Activated CD8-positive, alpha-beta memory T cell treated with anti-CD3 and anti-CD28 coated beads for 24 hours (primary cell): ENCODE measurements around the gene IQCE.

Experiments
- DNase-seq: peaks from one replicate; pipeline ENCODE4 v3.0.0-alpha.2; 2020

Gene IQCE

DNA sequence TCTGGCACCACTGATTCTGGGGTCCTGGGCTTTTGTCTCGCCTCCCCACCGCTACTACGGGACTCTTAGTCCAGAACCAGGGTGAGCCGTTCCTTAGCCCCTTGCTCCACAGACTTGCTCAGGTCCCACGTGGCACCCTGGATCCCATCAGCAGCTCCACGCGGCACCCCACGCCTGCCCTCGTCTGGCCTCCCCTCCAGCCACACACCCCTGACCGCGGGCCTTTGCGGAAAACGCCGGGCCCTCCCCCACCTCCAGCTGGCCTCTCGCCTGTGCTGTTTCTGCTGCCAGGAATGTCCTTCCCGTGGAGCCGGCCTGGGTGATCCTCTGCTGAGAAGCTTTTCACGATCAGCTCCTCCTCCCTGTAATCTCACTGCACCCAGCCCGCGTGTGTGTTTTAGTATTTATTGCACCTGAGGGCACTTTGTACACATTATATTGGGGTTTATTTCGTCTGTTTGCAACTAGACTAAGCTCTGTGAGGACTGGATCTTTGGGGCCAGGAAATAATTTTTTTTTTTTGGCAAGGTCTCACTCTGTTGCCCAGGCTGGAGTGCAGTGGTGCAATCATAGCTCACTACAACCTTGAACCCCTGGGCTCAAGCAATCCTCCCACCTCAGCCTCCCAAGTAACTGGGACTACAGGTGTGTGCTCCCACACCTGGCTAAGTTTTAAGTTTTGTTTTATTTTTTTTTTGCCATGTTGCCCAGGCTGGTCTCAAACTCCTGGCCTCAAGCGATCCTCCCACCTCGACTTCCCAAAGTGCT is 62.5 kb downstream of the IQCE start:
- no peak for DNase-seq

DNA sequence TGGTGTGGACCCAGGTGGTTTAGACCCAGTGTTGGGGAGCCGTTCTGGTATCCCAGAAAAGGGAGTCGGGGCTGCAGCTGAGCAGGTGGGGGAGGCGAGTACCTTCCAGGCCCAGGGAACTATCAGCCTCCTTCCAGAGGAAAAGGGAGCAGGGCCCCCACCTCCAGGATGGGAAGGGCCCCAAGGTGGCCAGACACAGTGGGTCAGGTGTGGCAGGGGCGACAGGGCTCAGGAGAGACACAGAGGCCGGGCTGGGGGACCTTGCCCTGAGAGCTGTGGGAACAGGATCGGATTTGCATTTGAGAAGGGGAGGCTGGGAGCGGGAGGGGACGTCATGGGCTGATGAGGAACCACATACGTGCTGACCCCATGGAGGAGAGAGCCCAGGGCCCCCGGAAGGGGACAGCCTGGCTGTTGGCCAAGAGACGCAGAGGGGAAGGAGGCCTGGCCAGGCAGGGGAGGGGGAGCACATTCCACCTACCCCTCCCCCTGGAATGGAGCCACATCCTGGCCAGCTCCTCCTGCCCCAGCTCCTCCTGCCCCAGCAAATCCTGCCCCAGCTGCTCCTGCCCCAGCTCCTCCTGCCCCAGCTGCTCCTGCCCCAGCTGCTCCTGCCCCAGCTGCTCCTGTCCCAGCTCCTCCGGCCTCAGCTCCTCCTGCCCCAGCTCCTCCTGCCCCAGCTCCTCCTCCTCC is 63.3 kb downstream of the IQCE start:
- no peak for DNase-seq

DNA sequence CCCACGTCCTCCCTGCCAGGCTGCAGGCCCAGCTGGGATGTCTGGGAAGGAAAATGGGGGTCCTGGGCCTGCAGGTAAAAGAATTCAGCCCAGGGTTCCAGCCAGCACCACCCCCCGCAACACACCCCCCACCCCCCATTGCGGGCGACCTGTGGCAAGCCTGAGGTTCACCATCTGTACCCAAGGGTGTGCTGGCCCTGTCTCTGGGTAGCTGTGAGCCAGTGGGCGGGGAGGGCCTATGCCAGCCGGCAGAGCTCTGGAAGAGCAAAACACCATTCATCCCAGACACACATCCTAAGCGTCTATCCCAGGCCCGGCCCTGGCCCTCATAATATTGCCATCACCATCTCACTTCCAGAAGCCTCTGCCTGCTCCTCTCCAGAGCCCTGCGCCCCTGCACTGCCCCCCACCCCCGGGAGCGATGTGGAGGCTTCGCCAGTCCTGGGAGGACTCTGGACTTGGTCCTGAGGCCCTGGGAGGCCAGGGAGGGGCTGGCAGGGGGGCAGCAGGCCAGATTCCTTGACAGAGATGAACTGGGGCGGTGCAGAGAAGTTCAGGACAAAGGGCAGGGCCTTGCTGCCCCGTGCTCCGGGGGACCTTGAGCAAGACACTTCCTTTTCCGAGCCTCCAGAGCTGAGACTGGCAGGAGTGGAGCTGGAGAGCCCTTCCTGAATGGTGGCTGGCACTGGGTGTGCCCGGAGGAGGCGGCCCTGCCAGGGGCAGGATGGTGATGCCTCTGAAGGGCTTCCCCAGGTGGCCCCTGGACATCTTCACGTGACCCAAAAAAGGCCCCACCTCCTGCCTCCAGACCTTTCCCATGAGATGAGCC is 64.3 kb downstream of the IQCE start:
- no peak for DNase-seq

DNA sequence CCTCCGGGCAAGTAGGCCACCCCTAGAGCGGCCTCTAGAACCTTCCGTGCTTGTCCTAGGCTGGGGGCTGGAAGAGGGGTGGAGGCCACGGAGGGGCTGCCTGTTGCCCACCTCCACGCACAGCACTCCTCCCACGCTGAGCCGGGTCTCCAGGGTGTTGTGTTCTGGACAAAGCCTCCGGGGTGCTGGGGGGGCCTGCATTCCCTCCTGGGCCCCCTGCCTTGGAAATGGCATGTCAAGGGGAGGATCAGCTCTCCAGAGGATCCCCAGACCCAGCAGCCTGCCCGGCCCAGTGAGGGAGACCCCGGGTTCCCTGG is 64.9 kb downstream of the IQCE start:
- DNase-seq: no peak

DNA sequence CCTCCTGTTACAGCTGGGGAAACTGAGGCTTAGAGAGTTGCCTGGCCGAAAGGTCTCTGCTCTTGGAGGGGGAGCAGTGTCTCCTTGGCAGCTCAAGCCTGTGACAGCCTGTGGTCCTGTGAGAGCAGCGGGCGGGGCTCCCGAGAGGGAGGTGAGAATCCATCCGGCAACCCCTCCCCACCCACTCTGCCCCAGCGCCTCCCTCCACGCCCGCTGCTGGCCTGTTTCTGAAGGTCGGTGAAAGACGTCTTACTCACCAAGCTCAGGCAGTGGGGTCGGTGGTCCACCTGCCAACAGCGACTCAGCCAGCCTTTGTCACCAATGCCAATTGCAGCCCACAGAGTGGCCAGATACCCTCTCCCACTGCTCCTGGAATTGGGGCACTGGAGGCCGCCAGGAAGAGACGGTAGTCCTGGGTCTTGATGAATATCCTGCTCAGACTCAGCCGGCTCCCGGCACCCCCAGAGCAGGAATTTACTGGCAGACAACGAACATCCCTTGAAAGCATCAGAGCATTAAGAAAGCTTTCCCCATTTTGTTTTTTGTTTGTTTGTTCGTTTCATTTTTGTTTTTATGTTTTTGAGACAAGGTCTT is 65.6 kb downstream of the IQCE start:
- no peak for DNase-seq

DNA sequence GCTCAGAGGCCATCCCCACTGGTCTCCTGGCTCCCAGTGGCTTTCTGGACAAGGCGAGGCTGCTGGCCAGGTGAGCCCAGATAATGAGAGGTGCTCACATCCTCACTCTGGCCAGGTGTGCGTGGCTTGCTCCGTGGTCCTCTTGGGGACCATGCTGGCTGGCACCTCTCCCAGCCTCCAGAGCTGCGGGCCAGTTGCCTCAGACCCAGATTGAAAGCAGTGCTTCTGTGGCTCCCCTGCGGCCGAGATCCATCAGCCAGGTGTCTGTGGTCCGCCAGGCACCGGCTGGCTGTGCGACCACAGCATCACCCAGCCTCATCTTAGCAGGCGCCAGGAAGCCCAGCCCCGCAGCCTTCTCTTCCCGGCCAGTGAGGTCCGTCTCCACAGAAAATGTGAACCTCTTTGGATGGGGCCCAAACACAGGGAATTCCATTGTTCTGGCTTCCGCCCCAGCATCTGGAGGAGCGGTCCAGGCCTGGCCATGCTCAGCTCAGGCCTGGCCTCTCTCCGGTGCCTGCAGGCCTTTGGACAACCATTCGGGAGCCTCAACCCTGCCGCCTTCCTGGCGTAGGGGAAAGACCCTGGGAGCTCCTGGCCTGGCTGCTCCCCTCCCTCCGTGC is 67.8 kb downstream of the IQCE start:
- DNase-seq: no peak

DNA sequence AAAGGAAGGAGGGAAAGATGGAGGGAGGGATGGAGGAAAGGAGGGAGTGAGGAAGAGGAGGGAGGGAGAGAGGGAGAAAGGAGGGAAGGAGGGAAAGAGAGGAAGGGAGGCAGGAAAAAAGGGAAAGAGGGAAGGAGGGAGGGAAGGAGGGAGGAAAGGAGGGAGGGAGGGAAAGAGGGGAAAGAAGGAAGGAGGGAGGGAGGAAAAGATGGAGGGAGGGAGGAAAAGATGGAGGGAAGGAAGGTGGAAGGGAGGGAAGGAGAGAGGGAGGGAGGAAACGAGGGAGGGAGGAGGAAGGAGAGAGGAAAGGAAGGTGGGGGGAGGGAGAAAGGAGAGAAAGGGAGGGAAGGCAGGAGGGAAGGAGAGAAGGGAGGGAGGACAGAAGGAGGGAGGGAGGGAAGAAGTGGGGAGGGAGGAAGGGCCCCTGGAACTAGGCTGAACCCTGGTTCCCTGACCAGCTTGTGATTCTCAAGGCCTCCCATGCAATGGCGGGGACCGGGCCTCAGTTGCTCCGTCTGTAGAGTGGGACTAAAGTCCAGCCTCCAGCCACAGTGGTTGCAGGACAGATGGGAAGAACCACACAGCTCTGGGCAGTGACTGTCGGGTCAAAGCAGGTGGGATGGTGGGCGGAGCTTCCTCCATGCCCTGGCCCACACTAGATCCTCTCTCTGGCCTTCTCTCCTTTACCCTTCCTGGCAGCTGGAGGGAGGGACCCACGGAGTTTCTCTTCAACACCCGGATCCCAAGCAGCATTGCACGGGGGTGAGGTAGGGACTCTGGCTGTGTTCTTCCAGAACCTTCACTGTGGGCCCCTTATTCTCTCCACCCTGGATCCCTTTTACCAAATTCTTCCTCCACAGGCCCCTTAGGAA is 68.7 kb downstream of the IQCE start:
- DNase-seq: no peak

DNA sequence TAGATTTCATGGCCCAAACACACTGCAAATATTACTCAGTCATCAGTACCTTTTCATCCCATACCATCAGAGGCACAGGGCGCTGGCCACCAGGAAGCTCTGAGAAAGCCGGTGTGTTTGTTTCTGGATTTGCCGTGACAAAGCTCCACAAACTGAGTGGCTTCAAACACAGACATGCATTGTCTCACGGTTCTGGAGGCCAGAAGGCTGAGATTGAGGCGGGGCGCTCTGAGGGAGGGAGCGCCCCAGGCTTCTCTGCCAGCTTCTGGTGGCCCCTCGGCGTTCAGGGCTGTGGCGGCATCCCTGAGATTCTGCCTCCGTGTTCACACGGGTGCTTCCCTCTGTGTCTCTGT is 69.3 kb downstream of the IQCE start:
- no peak for DNase-seq

DNA sequence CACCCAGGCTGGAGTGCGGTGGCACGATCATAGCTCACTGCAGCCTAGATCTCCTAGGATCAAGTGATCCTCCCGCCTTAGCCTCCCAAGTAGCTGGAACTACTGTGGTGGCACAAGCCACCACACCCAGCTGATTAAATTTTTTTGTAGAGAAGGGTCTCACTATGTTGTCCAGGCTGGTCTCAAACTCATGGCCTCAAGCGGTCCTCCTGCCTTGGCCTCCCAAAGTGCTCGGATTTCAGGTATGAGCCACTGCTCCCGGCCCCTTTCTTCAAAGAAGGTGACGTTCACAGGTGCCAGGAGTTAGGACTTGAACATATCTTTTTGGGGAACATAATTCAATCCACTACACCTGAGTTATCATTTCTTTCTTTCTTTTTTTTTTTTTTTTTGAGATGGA is 70.1 kb downstream of the IQCE start:
- no peak for DNase-seq

DNA sequence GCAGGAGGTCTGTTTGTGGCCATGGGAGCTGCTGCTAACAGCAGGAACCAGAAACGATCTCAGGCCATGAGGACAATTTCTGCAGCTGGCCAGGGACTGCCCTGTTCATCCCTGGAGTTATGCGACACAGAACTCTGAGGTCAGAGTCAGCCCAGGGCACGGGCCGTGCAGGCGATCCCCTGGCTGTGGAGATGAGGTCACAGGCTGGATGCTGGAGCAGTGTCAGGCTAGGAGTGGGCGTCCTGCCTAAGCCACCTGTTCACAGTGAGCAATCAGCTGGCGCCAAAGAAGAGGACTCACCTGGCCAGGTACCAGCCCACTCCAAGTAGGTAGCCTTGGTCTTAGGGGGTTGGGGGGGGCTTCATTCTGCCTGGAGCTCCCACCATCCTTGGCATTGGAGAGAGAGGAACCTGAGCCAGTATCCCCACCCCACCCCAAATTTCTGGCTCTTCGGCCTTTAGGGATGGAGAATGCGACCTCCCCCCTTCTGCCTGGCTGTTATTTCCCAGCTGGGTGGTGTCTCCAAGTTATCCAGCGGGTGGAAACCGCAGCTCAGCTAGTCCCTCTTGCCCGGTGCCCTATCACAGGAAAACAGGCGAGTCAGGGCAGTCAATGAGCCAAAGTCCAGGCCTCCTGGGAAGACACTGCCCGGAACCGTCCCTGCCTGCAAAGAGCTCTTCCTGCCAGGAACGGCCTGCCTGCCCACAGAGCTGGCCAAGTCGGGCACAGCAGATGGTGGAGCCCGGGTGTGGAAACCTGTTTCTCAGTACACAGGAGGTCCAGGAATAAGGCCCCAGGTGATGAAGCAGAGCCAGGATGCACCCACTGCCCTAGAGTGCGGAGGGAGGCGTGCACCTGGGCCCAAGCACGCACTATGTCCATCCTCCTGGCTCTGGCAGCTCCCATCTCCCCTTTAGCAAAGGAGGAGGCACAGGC is 71.2 kb downstream of the IQCE start:
- DNase-seq: no peak

DNA sequence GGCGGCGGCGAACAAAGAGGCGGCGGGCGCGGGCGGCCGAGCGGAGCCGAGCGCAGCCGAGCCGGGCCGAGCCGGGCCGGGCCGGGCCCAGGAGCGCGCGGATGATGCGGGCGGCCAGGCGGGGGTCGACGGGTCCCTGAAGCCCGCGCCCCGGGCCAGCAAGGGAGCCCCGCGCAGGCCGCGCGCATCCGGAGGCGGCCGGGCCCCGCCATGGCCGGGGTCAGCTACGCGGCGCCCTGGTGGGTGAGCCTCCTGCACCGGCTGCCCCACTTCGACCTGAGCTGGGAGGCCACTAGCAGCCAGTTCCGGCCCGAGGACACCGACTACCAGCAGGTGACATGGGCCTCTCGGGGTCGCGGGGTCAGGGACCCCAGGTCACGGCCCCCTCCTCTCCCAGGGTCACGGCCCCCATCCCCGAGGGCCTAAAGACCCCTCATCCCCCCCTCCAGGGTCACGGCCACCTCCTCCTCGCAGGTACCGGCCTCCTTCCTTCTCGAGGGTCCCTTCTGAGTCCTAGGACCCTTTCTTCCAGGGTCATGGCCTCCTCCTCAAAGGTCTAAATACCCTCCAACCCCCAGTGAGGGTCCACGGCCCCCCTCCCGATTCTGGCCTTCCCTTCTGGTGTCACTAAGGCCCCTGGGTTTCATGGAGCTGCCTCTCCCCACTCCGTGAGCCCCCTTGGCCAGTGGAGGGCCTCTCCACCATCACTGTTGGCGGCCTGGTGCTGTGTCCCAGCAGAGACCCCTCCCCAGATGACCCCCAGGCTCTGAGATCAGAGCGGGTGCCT is 73.4 kb downstream of the IQCE start, which contains the start of gene TTYH3:
TSS of gene TTYH3 (plus strand) at position 41 of the 787 bp plus-strand sequence. CDS start at position 211, 170 bp downstream.
- DNase-seq: no peak

DNA sequence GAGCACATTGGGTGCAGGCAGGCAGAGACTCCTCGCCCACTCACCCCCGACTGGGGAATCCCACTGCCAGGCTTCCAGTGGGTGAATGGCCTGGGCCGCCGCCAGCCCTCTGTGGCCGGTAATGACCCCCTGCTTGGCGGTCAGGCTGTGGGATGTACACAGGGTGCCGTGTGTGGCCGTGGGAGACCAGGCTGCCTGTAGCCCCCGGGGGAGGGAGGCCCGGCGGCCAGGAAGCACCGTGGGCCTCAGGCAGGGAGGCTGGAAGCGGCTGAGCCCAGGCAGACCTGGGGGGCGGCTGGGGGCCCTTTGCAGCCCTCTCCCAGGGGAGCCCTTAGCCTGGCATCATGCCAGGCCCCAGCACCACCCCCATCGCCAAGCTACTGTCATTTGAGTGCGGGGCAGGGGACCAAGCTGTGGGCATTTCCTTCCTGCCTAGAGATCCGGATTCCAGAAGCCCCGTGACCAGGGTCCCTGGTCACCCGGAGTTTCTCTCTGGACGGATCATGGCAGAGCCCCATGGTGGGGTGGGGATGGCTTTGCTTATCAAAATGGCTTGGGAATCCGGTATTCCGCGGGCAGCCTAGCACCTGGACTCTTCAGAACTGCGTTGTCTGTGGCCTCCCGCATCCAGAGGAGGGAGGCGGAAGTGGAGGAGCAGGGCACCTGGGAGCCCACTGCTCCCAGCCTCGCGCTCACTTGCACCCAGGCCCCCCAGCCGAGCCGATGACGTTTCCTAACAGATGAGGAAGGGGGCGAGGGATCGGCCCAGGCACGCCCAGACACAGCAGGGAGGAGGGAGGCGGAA is 74.2 kb downstream of the IQCE start:
- peak; percentile 84 for DNase-seq

DNA sequence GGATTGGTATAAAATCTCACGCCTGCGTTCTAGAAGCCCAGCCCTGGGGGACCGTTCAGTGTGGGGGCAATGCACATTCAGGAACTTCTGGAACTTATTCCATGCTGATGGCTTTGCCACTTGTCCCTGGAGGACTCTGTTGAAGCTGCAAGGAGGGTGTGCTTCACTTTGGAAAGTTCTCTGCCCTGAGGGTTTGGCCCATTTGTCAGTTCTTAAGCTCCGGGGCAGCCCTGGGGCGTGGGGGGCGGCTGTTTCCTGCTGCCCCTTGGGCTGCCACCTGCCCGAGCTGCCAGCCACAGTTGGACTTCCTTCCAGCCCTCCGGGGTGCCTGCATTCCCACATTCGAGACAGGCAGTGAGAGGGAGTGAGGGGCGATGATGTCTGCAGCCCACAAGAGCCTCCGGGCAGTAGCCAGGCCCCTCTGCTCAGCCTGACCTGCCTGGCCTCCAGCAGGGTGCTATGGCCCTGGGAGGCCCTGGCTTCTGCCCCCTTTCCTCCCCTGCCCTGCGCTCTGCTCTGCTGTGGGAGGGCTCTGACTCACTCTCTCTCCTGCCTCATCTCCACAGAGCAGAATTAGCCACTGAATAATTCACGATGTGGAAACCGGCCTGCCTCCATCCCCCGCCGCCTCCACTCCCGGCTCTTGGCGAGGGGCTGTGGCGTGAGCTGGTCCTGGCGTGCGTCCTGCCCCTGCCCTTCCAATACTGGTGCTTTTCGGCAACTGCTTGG is 74.9 kb downstream of the IQCE start:
- DNase-seq: peak; percentile 77

DNA sequence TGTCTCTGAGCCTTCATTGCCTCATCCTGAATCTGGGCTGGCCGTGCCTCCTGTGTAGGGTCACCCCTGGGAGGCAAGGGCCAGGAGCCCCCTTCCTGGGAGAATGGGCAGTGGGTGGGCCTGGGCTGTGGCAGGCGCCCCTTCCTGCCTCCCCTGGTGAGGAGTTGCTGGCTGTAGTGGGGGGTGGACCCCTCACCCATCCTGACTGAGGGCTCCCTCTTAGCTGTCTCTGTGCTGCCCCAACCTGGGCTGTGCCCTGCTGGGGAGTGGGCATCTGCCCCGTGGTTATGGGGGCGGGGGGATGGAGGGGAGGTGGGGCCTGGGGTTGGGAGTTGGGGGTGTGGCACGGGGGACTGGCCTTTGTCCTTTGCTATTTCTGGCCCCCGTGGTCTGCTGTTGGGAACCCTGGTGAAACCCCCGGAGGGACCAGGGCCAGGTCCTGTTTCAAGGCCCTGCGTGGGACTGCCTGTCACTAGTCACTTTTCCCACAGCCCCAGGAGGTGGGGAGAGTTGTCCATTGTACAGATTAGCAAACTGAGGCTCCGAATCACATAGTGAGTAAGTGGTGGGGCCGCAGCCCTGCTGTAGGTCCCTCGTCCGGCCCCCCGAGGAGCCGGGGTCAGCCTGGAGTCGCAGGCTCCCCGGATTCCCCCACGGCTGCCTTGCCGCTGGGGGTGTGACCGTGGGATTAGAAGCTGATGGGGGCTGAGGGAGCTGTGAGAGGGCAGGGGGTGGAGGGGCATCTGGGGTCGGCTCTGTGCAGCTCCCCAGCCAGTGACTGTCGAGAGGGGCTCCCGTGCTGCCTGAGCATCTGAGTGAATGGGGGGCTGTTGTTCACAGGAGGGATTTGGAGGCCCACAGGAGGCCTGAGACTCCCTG is 75.7 kb downstream of the IQCE start:
- no peak for DNase-seq

DNA sequence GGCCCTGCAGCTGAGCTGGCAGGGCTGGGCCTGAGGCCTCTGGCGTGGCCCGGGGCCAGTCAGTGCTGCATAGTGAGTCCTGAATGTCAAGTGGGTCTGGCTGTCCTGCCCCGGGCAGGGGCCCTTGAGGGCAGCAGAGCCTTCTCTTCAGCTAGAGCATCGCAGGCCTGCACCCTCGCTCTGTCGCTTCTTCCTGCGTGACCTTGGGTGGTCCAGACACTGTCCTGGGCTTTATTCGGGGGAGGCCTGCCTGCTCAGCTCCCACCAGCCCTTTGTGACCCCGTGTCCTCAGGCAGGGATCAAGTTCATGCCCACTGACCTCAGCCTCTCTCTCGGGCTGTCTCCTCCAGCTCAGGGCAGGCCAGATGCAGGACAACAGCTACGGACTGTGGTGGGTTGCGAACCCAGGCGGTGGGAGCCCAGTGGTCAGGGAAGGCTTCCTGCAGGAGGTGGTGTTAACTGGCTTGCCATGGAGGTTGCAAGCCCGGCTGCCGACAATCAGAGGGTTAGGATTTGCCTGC is 76.4 kb downstream of the IQCE start:
- DNase-seq: no peak

DNA sequence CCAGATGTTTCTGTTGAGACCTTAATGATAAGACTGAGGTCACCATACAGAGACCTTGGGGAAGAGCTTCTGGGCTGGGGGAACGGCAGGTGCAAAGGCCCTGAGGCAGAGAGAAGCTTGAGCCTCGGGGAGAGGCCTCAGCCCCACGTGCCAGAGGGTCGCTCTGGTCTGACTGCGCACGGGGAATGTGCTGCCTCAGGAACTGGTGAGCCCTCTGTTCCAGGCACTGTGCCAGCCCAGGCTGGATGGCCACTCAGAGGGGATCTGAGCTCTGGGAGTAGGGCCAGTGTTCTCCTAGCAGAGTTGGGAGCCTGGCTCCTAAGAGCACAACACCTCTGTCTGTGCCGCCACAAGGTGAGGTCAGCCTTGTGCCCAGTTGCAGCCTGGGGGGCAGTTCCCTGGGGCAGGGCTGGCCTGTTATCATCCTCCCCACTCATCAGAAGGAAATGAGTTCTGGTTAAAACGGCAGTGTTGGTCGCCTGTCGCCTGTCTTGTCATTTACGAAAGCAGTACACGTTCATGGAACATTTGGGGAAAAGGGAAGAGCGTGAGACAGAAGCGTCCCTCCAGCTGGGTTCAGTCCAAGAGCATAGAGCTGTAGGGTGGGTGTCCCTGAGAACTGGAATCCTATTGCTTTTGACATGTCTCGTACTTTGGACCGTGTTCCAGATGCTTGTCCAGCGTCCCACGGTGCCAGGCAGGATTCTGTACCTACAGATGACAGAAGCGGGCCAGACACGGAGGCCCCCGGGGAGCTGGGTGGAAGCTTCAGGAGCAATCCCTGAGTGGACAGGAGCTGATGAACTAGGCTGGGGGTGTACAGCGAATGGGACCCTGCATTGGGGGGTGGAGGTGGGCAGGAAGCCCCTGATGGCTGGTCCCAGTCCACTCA is 77.3 kb downstream of the IQCE start:
- no peak for DNase-seq
